ENCODE data around the gene LIMS1. TPM values are rescaled to one million over a fixed set of nuclear protein-coding genes. Genes with fewer than 3 reads are reported as not detected.

The LIMS1 gene
- total RNA-seq, 1 experiment from 2014 or later = 56.2 TPM

DNA sequence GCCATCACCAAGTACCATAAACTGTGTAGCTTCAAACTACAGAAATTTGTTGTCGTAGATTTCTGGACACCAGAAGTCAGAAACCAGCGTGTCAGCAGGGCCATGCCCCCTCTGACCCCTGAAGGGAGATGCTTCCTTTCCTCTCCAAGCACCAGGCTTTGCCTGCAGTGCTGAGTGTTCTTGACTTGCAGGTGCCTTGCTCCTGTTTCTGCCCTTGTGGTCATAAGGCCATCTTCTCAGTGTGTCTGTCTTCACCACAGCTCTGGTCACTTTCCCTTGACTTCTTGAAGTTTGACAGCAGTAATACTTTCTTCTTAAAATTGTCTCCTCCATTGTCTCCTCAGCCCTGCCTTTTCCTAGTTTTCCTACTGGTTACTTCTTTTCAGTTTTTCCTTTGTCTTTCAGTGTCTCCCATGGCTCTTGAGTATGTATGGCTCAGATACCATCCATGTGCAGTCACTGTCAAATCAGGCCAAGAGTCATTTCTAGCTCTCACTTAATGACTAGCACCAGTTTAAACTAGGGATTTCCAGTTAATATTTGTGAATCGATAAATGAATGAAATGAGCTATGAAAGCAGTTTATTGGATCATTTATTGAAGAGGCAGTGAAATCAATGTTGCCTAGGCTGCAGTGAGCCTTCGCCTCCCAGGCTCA lies 93.8 kb downstream of the LIMS1 start (continued):
- TF ChIP-seq, protein P1, sequence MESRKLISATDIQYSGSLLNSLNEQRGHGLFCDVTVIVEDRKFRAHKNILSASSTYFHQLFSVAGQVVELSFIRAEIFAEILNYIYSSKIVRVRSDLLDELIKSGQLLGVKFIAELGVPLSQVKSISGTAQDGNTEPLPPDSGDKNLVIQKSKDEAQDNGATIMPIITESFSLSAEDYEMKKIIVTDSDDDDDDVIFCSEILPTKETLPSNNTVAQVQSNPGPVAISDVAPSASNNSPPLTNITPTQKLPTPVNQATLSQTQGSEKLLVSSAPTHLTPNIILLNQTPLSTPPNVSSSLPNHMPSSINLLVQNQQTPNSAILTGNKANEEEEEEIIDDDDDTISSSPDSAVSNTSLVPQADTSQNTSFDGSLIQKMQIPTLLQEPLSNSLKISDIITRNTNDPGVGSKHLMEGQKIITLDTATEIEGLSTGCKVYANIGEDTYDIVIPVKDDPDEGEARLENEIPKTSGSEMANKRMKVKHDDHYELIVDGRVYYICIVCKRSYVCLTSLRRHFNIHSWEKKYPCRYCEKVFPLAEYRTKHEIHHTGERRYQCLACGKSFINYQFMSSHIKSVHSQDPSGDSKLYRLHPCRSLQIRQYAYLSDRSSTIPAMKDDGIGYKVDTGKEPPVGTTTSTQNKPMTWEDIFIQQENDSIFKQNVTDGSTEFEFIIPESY (IDR thresholded peaks at IDR 0.05; ENCODE audit: extremely low read depth, insufficient replicate concordance, low read length) = no peak

GRCh38 chr2:108628936-108629335 lies 94.7 kb downstream of the LIMS1 start:
- no peak for ATAC-seq

More at GRCh38 chr2:108628936-108629335, 94.7 kb downstream of the LIMS1 start:
- Histone ChIP-seq H3K4me1 (ENCODE audit: control insufficient read depth in 1 of 2, insufficient read depth in 2 of 2, low read length in 2 of 2) (no peaks in the 10 kb centered on the region), H3K4me3 (replicated peaks in 1 of 2; ENCODE audit: low read depth in 1 of 2, low read length in 2 of 2) (no peak overlapping the region), H3K27ac (ENCODE audit: low read depth, low read length) (no peak overlapping the region), H3K27me3 (ENCODE audit: insufficient read depth, low read length) (no peaks in the 10 kb centered on the region), H4K20me1 (ENCODE audit: insufficient read depth) (0 out of 2 replicates have a peak, but pooled peaks cover 6% of the 10 kb centered on the region), H3K9me2 (ENCODE audit: insufficient read depth) (no peaks in the 10 kb centered on the region), H3K4me2 (ENCODE audit: low read length) (no peak overlapping the region), H3K9ac (ENCODE audit: low read length) (no peak overlapping the region), H3K36me3 (ENCODE audit: control insufficient read depth in 1 of 2, insufficient read depth in 2 of 2, low read length in 2 of 2) (no peaks in the 10 kb centered on the region), H2AFZ (ENCODE audit: low read depth, low read length, poor library complexity, severe bottlenecking) (no peak overlapping the region), H3K9me3 (ENCODE audit: control insufficient read depth in 1 of 2, insufficient read depth in 1 of 2, low read depth in 1 of 2, low read length in 2 of 2) (no peaks in the 10 kb centered on the region), H3K79me2 (ENCODE audit: insufficient read depth, low read length) (peaks cover 58% of the 10 kb centered on the region)
- DNase-seq (ENCODE audit: low read depth, low spot score) = no peak
- no TSS peak for BruUV-seq (replicated peaks)
- RAD21 ChIA-PET (ENCODE audit: low non-redundant PET in 1 of 2, low total read pairs in 2 of 2, uncharacterized antibody in 2 of 2, unreplicated experiment in 2 of 2) = no interaction called here
- intact Hi-C loops (cut with micrococcal nuclease) = no loop called here
- POLR2A ChIA-PET = no interaction called here
- TF ChIP-seq SP1 (IDR thresholded peaks at IDR 0.05; ENCODE audit: low read depth) (no peak), RAD21 (IDR thresholded peaks at IDR 0.05; ENCODE audit: low read depth) (no peak), EZH2 (IDR thresholded peaks at IDR 0.05) (no peak)
- TF ChIP-seq, protein P1 (IDR thresholded peaks at IDR 0.05; ENCODE audit: extremely low read depth, insufficient replicate concordance, low read length) = no peak
- CTCF ChIA-PET = no interaction called here
